ENCODE results near the gene FAM131A. TPM values are rescaled to one million over a fixed set of nuclear protein-coding genes. Genes with fewer than 3 reads are reported as not detected.

The FAM131A gene
- total and polyA plus RNA-seq, 2 donors (not counting 3 experiments of a cell fraction or from before 2014, with no cell fraction given): 19.9 to 29.9 TPM

DNA sequence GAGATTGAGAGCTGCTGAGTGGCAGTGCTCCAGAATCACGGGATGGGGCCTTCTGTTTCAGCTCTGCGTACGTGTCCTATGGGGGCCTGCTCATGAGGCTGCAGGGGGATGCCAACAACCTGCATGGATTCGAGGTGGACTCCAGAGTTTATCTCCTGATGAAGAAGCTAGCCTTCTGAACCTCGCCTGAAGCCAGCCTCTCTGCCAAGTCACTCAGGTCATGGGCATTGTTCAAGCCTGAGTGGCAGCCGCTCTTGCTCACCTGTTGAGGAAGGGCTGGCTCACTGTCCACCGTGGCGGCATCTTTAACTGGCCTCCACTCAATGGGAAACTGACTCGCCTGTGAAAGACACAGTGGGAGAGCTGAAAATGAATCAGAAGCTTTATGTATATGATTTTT is 30.7 kb downstream of the FAM131A start:
- no peak overlapping the region for H3K4me3 ChIP-seq (replicated peaks in 1 of 3; ENCODE audit: insufficient read depth in 1 of 3, low read depth in 1 of 3, low read length in 3 of 3)
- peak overlapping the region; percentile 7 for H3K4me2 ChIP-seq (ENCODE audit: insufficient read depth, low read length)
- no peaks in the 10 kb centered on the region for H3K9me1 ChIP-seq (replicated peaks; ENCODE audit: control insufficient read depth, extremely low read depth, insufficient read depth, low read length)
- H3K4me1 ChIP-seq (ENCODE audit: control insufficient read depth, extremely low read depth, insufficient read depth, low read length): peaks cover 42% of the 10 kb centered on the region
- FAIRE-seq (no peak), DNase-seq (ENCODE audit: low read depth, low spot score) (no peak)
- POLR2A ChIA-PET: no interaction called here
- no peak overlapping the region for H3K9ac ChIP-seq (replicated peaks; ENCODE audit: extremely low read depth, insufficient read depth, low read length)
- no peaks in the 10 kb centered on the region for H3K9me3 ChIP-seq (replicated peaks; ENCODE audit: control insufficient read depth, insufficient read depth, low read length)
- no peak overlapping the region for H2AFZ ChIP-seq (ENCODE audit: low read depth, low read length)
- H4K20me1 ChIP-seq (replicated peaks; ENCODE audit: control insufficient read depth, extremely low read depth, insufficient read depth, low read length): no peaks in the 10 kb centered on the region
- CTCF ChIA-PET: interaction anchor here (1.0 to 10.1 kb wide), 12 partner anchors 14 to 464 kb away, joined by 3 to 201 read pairs (median 4); no protein-coding TSS in a partner anchor
- BruUV-seq (replicated peaks): no TSS peak
- peak overlapping the region; percentile 42 for H3K27ac ChIP-seq (ENCODE audit: insufficient read depth, low read depth, low read length)
- peaks cover 4 to 11% of the 10 kb centered on the region in 2 experiments for H3K36me3 ChIP-seq (ENCODE audit: control insufficient read depth in 2 of 2, extremely low read depth in 1 of 2, insufficient read depth in 2 of 2, low read length in 2 of 2)
- TF ChIP-seq JUN (IDR thresholded peaks at IDR 0.05; ENCODE audit: borderline replicate concordance, insufficient read depth, insufficient read length, low read depth): no peak
- dilution Hi-C loops (cut with MboI; ENCODE audit: extremely low pct_ligation_motif_present, low sequenced_read_pairs) (no loop called here), intact Hi-C loops (cut with micrococcal nuclease) (no loop called here)
- peaks cover 21% of the 10 kb centered on the region for H3K79me2 ChIP-seq (ENCODE audit: control insufficient read depth, insufficient read depth, low read length)
- no peaks in the 10 kb centered on the region for H3K27me3 ChIP-seq (ENCODE audit: control insufficient read depth in 2 of 2, insufficient read depth in 2 of 2, low read length in 2 of 2)

DNA sequence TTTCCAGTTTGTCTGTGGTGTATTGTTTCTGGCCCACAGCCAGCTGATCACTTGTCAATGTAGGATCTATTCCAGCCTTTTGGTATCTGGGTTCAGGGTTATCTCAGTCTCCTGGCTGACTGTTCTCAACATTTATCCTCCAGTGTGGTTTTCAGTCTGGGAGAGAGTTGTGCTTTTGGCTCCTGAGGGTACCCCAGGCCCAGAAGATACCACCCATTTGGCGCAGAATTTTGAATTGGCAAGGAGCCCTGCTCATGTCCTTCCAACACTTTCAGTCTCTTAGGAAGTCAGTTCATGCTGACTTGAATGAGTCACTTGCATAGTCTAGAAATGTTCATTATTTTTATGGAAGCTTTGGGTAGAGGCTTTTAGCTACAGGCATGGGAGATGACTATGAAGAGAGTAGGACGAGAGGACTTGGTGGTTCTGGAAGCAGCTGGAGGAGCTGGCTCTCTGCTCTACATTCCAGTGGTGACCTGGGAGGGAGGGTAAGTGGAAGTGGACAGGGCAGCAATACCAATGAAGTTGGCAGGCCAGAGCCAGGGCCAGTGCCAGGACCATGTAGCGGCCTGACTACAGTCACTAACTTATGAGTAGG is 31.3 kb downstream of the FAM131A start:
- H2AFZ ChIP-seq (ENCODE audit: low read depth, low read length): no peak overlapping the region
- H3K9me3 ChIP-seq (replicated peaks; ENCODE audit: control insufficient read depth, insufficient read depth, low read length): no peaks in the 10 kb centered on the region
- no peak overlapping the region for H3K9ac ChIP-seq (replicated peaks; ENCODE audit: extremely low read depth, insufficient read depth, low read length)
- DNase-seq (ENCODE audit: low read depth, low spot score) (peak; percentile 87), FAIRE-seq (peak; percentile 89)
- peak overlapping the region; percentile 42 for H3K27ac ChIP-seq (ENCODE audit: insufficient read depth, low read depth, low read length)
- BruUV-seq (replicated peaks): no TSS peak
- H3K27me3 ChIP-seq (ENCODE audit: control insufficient read depth in 2 of 2, insufficient read depth in 2 of 2, low read length in 2 of 2): no peaks in the 10 kb centered on the region
- peak overlapping the region; percentile 38 for H3K4me2 ChIP-seq (ENCODE audit: insufficient read depth, low read length)
- no peaks in the 10 kb centered on the region for H4K20me1 ChIP-seq (replicated peaks; ENCODE audit: control insufficient read depth, extremely low read depth, insufficient read depth, low read length)
- TF ChIP-seq JUN (IDR thresholded peaks at IDR 0.05; ENCODE audit: borderline replicate concordance, insufficient read depth, insufficient read length, low read depth): peak; percentile 56
- peak; percentile 85 for TF ChIP-seq FOS (IDR thresholded peaks at IDR 0.05; ENCODE audit: borderline replicate concordance, insufficient read depth, low read length)
- TF ChIP-seq, protein P1, sequence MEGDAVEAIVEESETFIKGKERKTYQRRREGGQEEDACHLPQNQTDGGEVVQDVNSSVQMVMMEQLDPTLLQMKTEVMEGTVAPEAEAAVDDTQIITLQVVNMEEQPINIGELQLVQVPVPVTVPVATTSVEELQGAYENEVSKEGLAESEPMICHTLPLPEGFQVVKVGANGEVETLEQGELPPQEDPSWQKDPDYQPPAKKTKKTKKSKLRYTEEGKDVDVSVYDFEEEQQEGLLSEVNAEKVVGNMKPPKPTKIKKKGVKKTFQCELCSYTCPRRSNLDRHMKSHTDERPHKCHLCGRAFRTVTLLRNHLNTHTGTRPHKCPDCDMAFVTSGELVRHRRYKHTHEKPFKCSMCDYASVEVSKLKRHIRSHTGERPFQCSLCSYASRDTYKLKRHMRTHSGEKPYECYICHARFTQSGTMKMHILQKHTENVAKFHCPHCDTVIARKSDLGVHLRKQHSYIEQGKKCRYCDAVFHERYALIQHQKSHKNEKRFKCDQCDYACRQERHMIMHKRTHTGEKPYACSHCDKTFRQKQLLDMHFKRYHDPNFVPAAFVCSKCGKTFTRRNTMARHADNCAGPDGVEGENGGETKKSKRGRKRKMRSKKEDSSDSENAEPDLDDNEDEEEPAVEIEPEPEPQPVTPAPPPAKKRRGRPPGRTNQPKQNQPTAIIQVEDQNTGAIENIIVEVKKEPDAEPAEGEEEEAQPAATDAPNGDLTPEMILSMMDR (IDR thresholded peaks at IDR 0.05; ENCODE audit: extremely low read depth in 1 of 2, insufficient read depth in 1 of 2, low read depth in 1 of 2, low read length in 2 of 2): no peak
- ChIA-PET POLR2A (interaction anchor here (0.6 kb wide), 1 partner anchor 87 kb away, joined by 3 read pairs; no protein-coding TSS in a partner anchor), CTCF (interaction anchor here (0.8 to 10.1 kb wide), 13 partner anchors 14 to 465 kb away, joined by 3 to 201 read pairs (median 4); no protein-coding TSS in a partner anchor)
- H3K36me3 ChIP-seq (ENCODE audit: control insufficient read depth in 2 of 2, extremely low read depth in 1 of 2, insufficient read depth in 2 of 2, low read length in 2 of 2): peaks cover 4 to 11% of the 10 kb centered on the region in 2 experiments
- no peaks in the 10 kb centered on the region for H3K9me1 ChIP-seq (replicated peaks; ENCODE audit: control insufficient read depth, extremely low read depth, insufficient read depth, low read length)
- H3K4me1 ChIP-seq (ENCODE audit: control insufficient read depth, extremely low read depth, insufficient read depth, low read length): peaks cover 42% of the 10 kb centered on the region
- H3K79me2 ChIP-seq (ENCODE audit: control insufficient read depth, insufficient read depth, low read length): peaks cover 16% of the 10 kb centered on the region
- no peak overlapping the region for H3K4me3 ChIP-seq (replicated peaks in 1 of 3; ENCODE audit: insufficient read depth in 1 of 3, low read depth in 1 of 3, low read length in 3 of 3)
- dilution Hi-C loops (cut with MboI; ENCODE audit: extremely low pct_ligation_motif_present, low sequenced_read_pairs) (no loop called here), intact Hi-C loops (cut with micrococcal nuclease) (no loop called here)

Measured in endothelial cell of umbilical vein (primary cell).